Measurements from ENCODE around the gene TBC1D7. TPM values are rescaled to one million over a fixed set of nuclear protein-coding genes. Genes with fewer than 3 reads are reported as not detected.

Gene TBC1D7
- total and polyA plus RNA-seq, 2 of the 4 experiments (the other 2 are of a cell fraction), result 14.3 to 22.6 TPM

- Histone ChIP-seq H2BK5ac (ENCODE audit: low read depth, low read length, poor library complexity, severe bottlenecking) (no peak overlapping the region), H2BK120ac (ENCODE audit: low read depth, low read length) (no peak overlapping the region), H3K79me1 (ENCODE audit: low read depth in 1 of 2, low read length in 2 of 2) (peaks cover 0 to 9% of the 10 kb centered on the region in 2 experiments; a peak in 2 of 4 replicates), H3K27me3 (ENCODE audit: control insufficient read depth, insufficient read depth, low read length) (no peaks in the 10 kb centered on the region), H3K56ac (ENCODE audit: extremely low read depth, insufficient read depth, low read length) (no peak overlapping the region), H2BK15ac (ENCODE audit: low read depth, low read length) (no peak overlapping the region), H2AK5ac (ENCODE audit: low read depth, low read length) (peak overlapping the region; percentile 28; the same call in 1 of the 2 replicates), H4K91ac (ENCODE audit: insufficient read depth, low read depth, low read length) (no peak overlapping the region), H2AFZ (replicated peaks; ENCODE audit: low read length, poor library complexity) (no peak overlapping the region), H3K4me3 (ENCODE audit: insufficient read depth, low read depth, low read length) (no peak overlapping the region), H2BK20ac (ENCODE audit: low read depth, low read length) (no peak overlapping the region), H3K4me2 (ENCODE audit: low read depth, low read length) (no peak overlapping the region), H3K14ac (replicated peaks; ENCODE audit: low read depth, low read length) (no peak overlapping the region), H3K27ac (ENCODE audit: insufficient read depth, low read length) (no peak overlapping the region), H3K36me3 (ENCODE audit: control insufficient read depth, insufficient read depth, low read length) (no peaks in the 10 kb centered on the region), H3K18ac (ENCODE audit: low read depth, low read length) (no peak overlapping the region), H3K4me1 (ENCODE audit: control insufficient read depth, insufficient read depth, low read length) (peaks cover 23% of the 10 kb centered on the region), H3K9me3 (ENCODE audit: control insufficient read depth, insufficient read depth, low read length) (no peaks in the 10 kb centered on the region), H4K8ac (ENCODE audit: low read depth in 2 of 2, low read length in 2 of 2) (no peak overlapping the region), H3K9me1 (ENCODE audit: insufficient read depth, low read length) (peaks cover 23% of the 10 kb centered on the region), H3K23ac (ENCODE audit: low read depth, low read length) (no peak overlapping the region), H4K5ac (ENCODE audit: low read depth, low read length) (no peak overlapping the region), H2AK9ac (replicated peaks; ENCODE audit: low read depth, low read length, poor library complexity) (no peak overlapping the region), H3K9ac (ENCODE audit: low read depth, low read length) (no peak overlapping the region), H3K4ac (ENCODE audit: low read depth, low read length) (no peak overlapping the region), H4K20me1 (ENCODE audit: insufficient read depth, low read length) (no peaks in the 10 kb centered on the region)
- TF ChIP-seq MAFK (IDR thresholded peaks at IDR 0.05; ENCODE audit: low read depth, low read length) (no peak), MAZ (IDR thresholded peaks at IDR 0.05; ENCODE audit: borderline replicate concordance, low read depth, low read length) (no peak), CEBPB (IDR thresholded peaks at IDR 0.05; ENCODE audit: low read depth, low read length) (no peak), BHLHE40 (IDR thresholded peaks at IDR 0.05; ENCODE audit: low read depth, low read length) (no peak), ELK1 (IDR thresholded peaks at IDR 0.05; ENCODE audit: borderline replicate concordance, low read depth, low read length) (no peak), CHD1 (IDR thresholded peaks at IDR 0.05; ENCODE audit: low read depth, low read length) (no peak), POLR2A (IDR thresholded peaks at IDR 0.05; ENCODE audit: low read depth, low read length) (no peak), FOS (IDR thresholded peaks at IDR 0.05; ENCODE audit: low read depth, low read length) (no peak), RAD21 (IDR thresholded peaks at IDR 0.05; ENCODE audit: low read length) (no peak), RFX5 (IDR thresholded peaks at IDR 0.05; ENCODE audit: low read depth, low read length) (no peak), MXI1 (IDR thresholded peaks at IDR 0.05; ENCODE audit: borderline replicate concordance, low read depth, low read length) (no peak), NFE2L2 (IDR thresholded peaks at IDR 0.05; ENCODE audit: low read depth, low read length) (no peak), RCOR1 (IDR thresholded peaks at IDR 0.05; ENCODE audit: insufficient replicate concordance, low read length) (no peak), USF2 (IDR thresholded peaks at IDR 0.05; ENCODE audit: low read depth, low read length) (no peak), SMC3 (IDR thresholded peaks at IDR 0.05; ENCODE audit: low read depth, low read length) (no peak)
- CTCF ChIA-PET, result no interaction called here
- no peak for ATAC-seq (ENCODE audit: low read depth)
- dilution Hi-C loops (cut with HindIII; ENCODE audit: low sequenced_read_pairs, unreplicated experiment), result no loop called here
- in situ Hi-C loops (cut with MboI; ENCODE audit: low sequenced_read_pairs), result no loop called here
- no CpG with 5 or more reads among the region's 6 CpGs for WGBS, 2 experiments (ENCODE audit: extremely low coverage in 2 of 2, insufficient read length in 1 of 2)
- intact Hi-C loops (cut with micrococcal nuclease), result no loop called here
- POLR2A ChIA-PET (ENCODE audit: unreplicated experiment), result no interaction called here
- no TSS peak for BruUV-seq (replicated peaks)
- DNase-seq, result no peak
Observed at GRCh38 chr6:13359287-13359686, 30.9 kb upstream of the TBC1D7 start.
